K562 (cell line): Measurements from ENCODE around the gene SHF. TPM values are rescaled to one million over a fixed set of nuclear protein-coding genes. Genes with fewer than 3 reads are reported as not detected.
A peak's percentile ranks its signal among the peaks of the same experiment; 100 is the strongest.

Source experiments
- ATAC-seq: fragments of 200-7000 bp; cut with Tn5 transposase; 3 replicates; pipeline ENCODE4 v1.9.1; 2020; ENCODE audit warnings: moderate library complexity
- BruUV-seq: library from RNA; stranded (reverse); fragments of 400-500 nt; replicated peaks from 2 replicates; lab custom pipeline; 2021; lab: Mats Ljungman, UMichigan
- CTCF ChIA-PET: fragments of 300-600 bp; formaldehyde crosslinking; extraction: SDS; loops from one replicate; lab custom pipeline; 2021; ENCODE audit warnings: low intra/inter-chr PET ratio; lab: Yijun Ruan, JAX
- POLR2A ChIA-PET: fragments of 300-600, 350-650 bp; sonication (Branson Sonifier 250); formaldehyde crosslinking; extraction: SDS; loops from one replicate; lab custom pipeline; 2021; ENCODE audit warnings: antibody characterized with exemption, inconsistent platforms; lab: Yijun Ruan, JAX
- DNase-seq, 4 experiments: peaks; one replicate each; pipeline versions ENCODE4 v3.0.0 to v3.0.0-alpha.2; 2011 to 2018; ENCODE audit warnings: low spot score in 3 of 4, mixed read lengths in 3 of 4; ENCODE audit errors: extremely low read depth in 1 of 4
- FAIRE-seq: peaks from 2 replicates; lab custom pipeline; 2011; peaks lifted over from hg19 to GRCh38; lab: Jason Lieb, UNC
- H2AFZ ChIP-seq: 2 replicates; pipeline ENCODE4 v1.6.0; 2011; ENCODE audit warnings: low read depth, low read length, control low read depth, inconsistent platforms
- H3K27ac ChIP-seq: fragments of 200-600 bp; 3 replicates; pipeline ENCODE4 v1.8.0; 2011; ENCODE audit warnings: low read depth, mild to moderate bottlenecking, control low read depth, inconsistent platforms, low read length, moderate library complexity, mixed read lengths; ENCODE audit errors: extremely low read depth
- H3K27me3 ChIP-seq, 2 experiments: fragments of 300-600 bp in 1 of 2; 2 replicates in 1 of 2; 3 replicates in 1 of 2; pipeline versions ENCODE4 v1.6.0 to v1.8.0; 2011; ENCODE audit warnings: inconsistent platforms in 2 of 2, low read length in 2 of 2, mild to moderate bottlenecking in 1 of 2, mixed read lengths in 1 of 2, moderate library complexity in 1 of 2; ENCODE audit not compliant: control insufficient read depth in 2 of 2, insufficient read depth in 2 of 2
- H3K36me3 ChIP-seq: fragments of 300-600 bp; 3 replicates; pipeline ENCODE4 v1.8.0; 2011; ENCODE audit warnings: mild to moderate bottlenecking, low read length, inconsistent platforms; ENCODE audit not compliant: control insufficient read depth, insufficient read depth
- H3K4me1 ChIP-seq, 2 experiments: fragments of 200-600 bp in 1 of 2; replicated peaks in 1 of 2; 2 replicates in 1 of 2; 3 replicates in 1 of 2; pipeline versions ENCODE4 v1.5.1 to v1.8.0; 2011; ENCODE audit warnings: inconsistent platforms in 2 of 2, low read length in 2 of 2, mild to moderate bottlenecking in 1 of 2, mixed read lengths in 1 of 2, moderate library complexity in 1 of 2; ENCODE audit not compliant: control insufficient read depth in 2 of 2, insufficient read depth in 2 of 2
- H3K4me2 ChIP-seq: 2 replicates; pipeline ENCODE4 v1.6.1; 2011; ENCODE audit warnings: low read length, control low read depth, inconsistent platforms, mixed read lengths; ENCODE audit not compliant: insufficient read depth
- H3K4me3 ChIP-seq: fragments of 200-600 bp; sonication (generic), shearing (Covaris generic); 2 replicates; pipeline ENCODE4 v1.5.1; 2016; ENCODE audit warnings: control low read depth, inconsistent platforms
- H3K79me2 ChIP-seq: fragments of 200-600 bp; 3 replicates; pipeline ENCODE4 v1.8.0; 2011; ENCODE audit warnings: low read length, inconsistent platforms; ENCODE audit not compliant: control insufficient read depth, insufficient read depth
- H3K9ac ChIP-seq, 2 experiments: 2 replicates each; pipeline versions ENCODE4 v1.6.0 to v1.6.1; 2011; ENCODE audit warnings: low read depth in 2 of 2, low read length in 2 of 2, control low read depth in 1 of 2, inconsistent platforms in 1 of 2, mild to moderate bottlenecking in 1 of 2, mixed read lengths in 1 of 2; ENCODE audit not compliant: insufficient read depth in 1 of 2
- H3K9me1 ChIP-seq: one replicate; pipeline ENCODE4 v1.6.0; 2011; ENCODE audit warnings: inconsistent platforms, mild to moderate bottlenecking, low read length, moderate library complexity; ENCODE audit not compliant: control insufficient read depth, insufficient read depth
- H3K9me3 ChIP-seq: replicated peaks from 2 replicates; pipeline ENCODE4 v1.5.1; 2011; ENCODE audit warnings: low read depth, low read length, inconsistent platforms; ENCODE audit not compliant: control insufficient read depth, insufficient read depth
- H4K20me1 ChIP-seq: replicated peaks from 2 replicates; pipeline ENCODE4 v1.6.1; 2011; ENCODE audit warnings: low read length, inconsistent platforms, mixed read lengths; ENCODE audit not compliant: control insufficient read depth, insufficient read depth
- PKNOX1 ChIP-seq: fragments of 450-650 bp; IDR thresholded peaks from 2 replicates; pipeline ENCODE4 v1.6.1; 2016
- ZBTB33 ChIP-seq: sonication (generic); formaldehyde crosslinking; IDR thresholded peaks from 2 replicates; pipeline ENCODE4 v1.8.1; 2023; ENCODE audit warnings: mild to moderate bottlenecking, missing genetic modification reagents
- ZNF589 ChIP-seq: fragments of 200-800 bp; sonication (Bioruptor generic); IDR thresholded peaks from 2 replicates; pipeline ENCODE4 v1.6.1; 2016; ENCODE audit warnings: low read depth, missing genetic modification characterization, missing compliant biosample characterization
- WGBS: fragments of 100-300 bp; shearing (Covaris generic); methylation state at CpG from one replicate; pipeline ENCODE4 v1.1.6; 2016; ENCODE audit warnings: low coverage, mixed read lengths; ENCODE audit not compliant: insufficient coverage; ENCODE audit errors: missing lambda C conversion rate; 5-methylcytosine and 5-hydroxymethylcytosine counted together
- in situ Hi-C: fragments of 300-500 bp; cut with MboI; formaldehyde crosslinking; loops from 4 replicates; pipeline ENCODE4 v1.15.0; 2018; ENCODE audit warnings: inconsistent platforms, mixed read lengths
- intact Hi-C: fragments of 100-400 bp; cut with micrococcal nuclease; formaldehyde crosslinking; loops from 2 replicates; pipeline ENCODE4 v1.14.2; 2022
- polyA plus RNA-seq, 8 experiments: library from polyadenylated mRNA; depleted of rRNA in 4 of 8; stranded (reverse) in 5 of 8; unstranded in 3 of 8; fragments of >200 nt; fragmentation: Nextera tagmentation in 2 of 8; fragmentation: Illumina TruSeq in 1 of 8; extraction: Ambion mirVana in 2 of 8; extraction: Trizol in 1 of 8; gene quantifications; 2 replicates each; pipeline versions ENCODE4 v1.2.1 to v1.2.3, GENCODE V29; 2011 to 2014; ENCODE audit warnings: inconsistent platforms in 1 of 8, missing spikeins in 1 of 8
- total RNA-seq, 7 experiments: library from RNA; depleted of rRNA in 6 of 7; stranded (reverse); fragments of >200 nt in 6 of 7; fragmentation: Illumina TruSeq in 2 of 7; extraction: Trizol in 2 of 7; gene quantifications; 2 replicates each; pipeline versions ENCODE4 v1.2.1 to v1.2.3, GENCODE V29; 2011 to 2021; ENCODE audit warnings: low replicate concordance in 1 of 7

The SHF gene
- total and polyA plus RNA-seq, 9 of the 15 experiments (the other 6 are each of a cell fraction or from before 2014, with no cell fraction given) = 0.51 to 2.2 (median 0.85) TPM; not detected in 2

GRCh38 chr15:45117308-45118130 lies 70.2 kb downstream of the SHF start:
- TF ChIP-seq ZNF589 (CRISPR knock-in tag) (no peak), ZBTB33 (CRISPR knock-in tag) (peak; percentile 87), PKNOX1 (no peak)
- no peak for FAIRE-seq
- peak overlapping the region; percentile 60 for H2AFZ ChIP-seq
- peak; percentile 30 for ATAC-seq
- intact Hi-C loops = loop anchor here (2.0 kb wide), 2 partner anchors 77 to 151 kb away; no protein-coding TSS in a partner anchor
- H3K27ac ChIP-seq = no peak overlapping the region
- H3K9ac ChIP-seq = no peak overlapping the region
- H3K9me3 ChIP-seq = no peaks in the 10 kb centered on the region
- H3K4me2 ChIP-seq = peak overlapping the region; percentile 10; the same call in 1 of the 2 replicates
- H3K4me3 ChIP-seq = no peak overlapping the region
- WGBS = 64% methylated on average over 29 of the region's 33 CpGs
- no peak for DNase-seq
- H3K27me3 ChIP-seq = peaks cover 6 to 42% of the 10 kb centered on the region in 2 experiments; a peak in 4 of 5 replicates
- ChIA-PET POLR2A (interaction anchor here (0.8 to 1.3 kb wide), 3 partner anchors 7 to 34 kb away, joined by 3 to 7 read pairs (median 3); no protein-coding TSS in a partner anchor), CTCF (interaction anchor here (0.6 to 1.3 kb wide), 4 partner anchors 72 to 553 kb away, joined by 3 to 4 read pairs (median 3); no protein-coding TSS in a partner anchor)
- H3K9me1 ChIP-seq = no peaks in the 10 kb centered on the region
- no peaks in the 10 kb centered on the region for H3K79me2 ChIP-seq
- no peaks in the 10 kb centered on the region for H4K20me1 ChIP-seq
- no peaks in the 10 kb centered on the region for H3K36me3 ChIP-seq
- H3K4me1 ChIP-seq = peaks cover 0 to 30% of the 10 kb centered on the region in 2 experiments; a peak in 3 of 5 replicates
- no TSS peak for BruUV-seq
- in situ Hi-C loops = loop anchor here (25.0 kb wide), 1 partner anchor 155 kb away; the partner anchor contains the start of gene TERB2

Other genes starting within 250 kb of the SHF start
Only the 7 nearest of the 8 such genes appear.
- 38.5 and 39.3 TPM in 2 replicates for gene SORD, start 164.8 kb downstream of the SHF start, total RNA-seq (2014; rRNA removed)
- 22.7 and 28.3 TPM in 2 replicates for gene SORD, start 164.8 kb downstream of the SHF start, total RNA-seq (2014; rRNA removed; fragmentation: Illumina TruSeq; extraction: Trizol)
- gene SORD, start 164.8 kb downstream of the SHF start, total RNA-seq (2015; rRNA removed; fragmentation: Illumina TruSeq; extraction: Trizol) = 19.3 and 21.3 TPM in 2 replicates
- gene SORD, start 164.8 kb downstream of the SHF start, total RNA-seq (2021) = 43.8 and 44.6 TPM in 2 replicates
- gene SORD, start 164.8 kb downstream of the SHF start, polyA plus RNA-seq (2011; rRNA removed) = 62.2 and 79.2 TPM in 2 replicates
- 37.7 and 38.4 TPM in 2 replicates for gene SORD, start 164.8 kb downstream of the SHF start, polyA plus RNA-seq (2014; fragmentation: Illumina TruSeq; extraction: Trizol)
- gene SORD, start 164.8 kb downstream of the SHF start, polyA plus RNA-seq (2014; fragmentation: Nextera tagmentation; extraction: Ambion mirVana) = 10 to 100 TPM in 1 of 2 experiments, 1 to 10 TPM in 1; 5.9 to 14.1 TPM
- 29.6 and 42.3 TPM in 2 replicates for gene SORD, start 164.8 kb downstream of the SHF start, polyA plus RNA-seq (2014; rRNA removed)
- under 0.01 TPM in 1 of 2 replicates, not detected in the other for gene DUOX2, start 73.8 kb downstream of the SHF start, total RNA-seq (2014; rRNA removed)
- gene DUOX2, start 73.8 kb downstream of the SHF start, total RNA-seq (2014; rRNA removed; fragmentation: Illumina TruSeq; extraction: Trizol) = not detected in 2 replicates
- not detected in 2 replicates for gene DUOX2, start 73.8 kb downstream of the SHF start, total RNA-seq (2015; rRNA removed; fragmentation: Illumina TruSeq; extraction: Trizol)
- 0.02 and 0.36 TPM in 2 replicates for gene DUOX2, start 73.8 kb downstream of the SHF start, total RNA-seq (2021)
- 0.01 and 0.03 TPM in 2 replicates for gene DUOX2, start 73.8 kb downstream of the SHF start, polyA plus RNA-seq (2011; rRNA removed)
- gene DUOX2, start 73.8 kb downstream of the SHF start, polyA plus RNA-seq (2014; fragmentation: Illumina TruSeq; extraction: Trizol) = not detected in 2 replicates
- not detected for gene DUOX2, start 73.8 kb downstream of the SHF start, polyA plus RNA-seq (2014; fragmentation: Nextera tagmentation; extraction: Ambion mirVana)
- 0.01 and 0.05 TPM in 2 replicates for gene DUOX2, start 73.8 kb downstream of the SHF start, polyA plus RNA-seq (2014; rRNA removed)
- gene DUOXA2, start 73.6 kb downstream of the SHF start, total RNA-seq (2014; rRNA removed) = not detected in 2 replicates
- not detected in 2 replicates for gene DUOXA2, start 73.6 kb downstream of the SHF start, total RNA-seq (2014; rRNA removed; fragmentation: Illumina TruSeq; extraction: Trizol)
- gene DUOXA2, start 73.6 kb downstream of the SHF start, total RNA-seq (2015; rRNA removed; fragmentation: Illumina TruSeq; extraction: Trizol) = not detected in 2 replicates
- gene DUOXA2, start 73.6 kb downstream of the SHF start, total RNA-seq (2021) = not detected in 2 replicates
- not detected in 2 replicates for gene DUOXA2, start 73.6 kb downstream of the SHF start, polyA plus RNA-seq (2011; rRNA removed)
- gene DUOXA2, start 73.6 kb downstream of the SHF start, polyA plus RNA-seq (2014; fragmentation: Illumina TruSeq; extraction: Trizol) = not detected in 2 replicates
- not detected for gene DUOXA2, start 73.6 kb downstream of the SHF start, polyA plus RNA-seq (2014; fragmentation: Nextera tagmentation; extraction: Ambion mirVana)
- not detected in 2 replicates for gene DUOXA2, start 73.6 kb downstream of the SHF start, polyA plus RNA-seq (2014; rRNA removed)
- not detected in 2 replicates for gene DUOXA1, start 58.1 kb downstream of the SHF start, total RNA-seq (2014; rRNA removed)
- not detected in 2 replicates for gene DUOXA1, start 58.1 kb downstream of the SHF start, total RNA-seq (2014; rRNA removed; fragmentation: Illumina TruSeq; extraction: Trizol)
- gene DUOXA1, start 58.1 kb downstream of the SHF start, total RNA-seq (2015; rRNA removed; fragmentation: Illumina TruSeq; extraction: Trizol) = not detected in 2 replicates
- 0.24 TPM in 1 of 2 replicates, not detected in the other for gene DUOXA1, start 58.1 kb downstream of the SHF start, total RNA-seq (2021)
- gene DUOXA1, start 58.1 kb downstream of the SHF start, polyA plus RNA-seq (2011; rRNA removed) = 0.17 TPM in 1 of 2 replicates, not detected in the other
- gene DUOXA1, start 58.1 kb downstream of the SHF start, polyA plus RNA-seq (2014; fragmentation: Illumina TruSeq; extraction: Trizol) = not detected in 2 replicates
- gene DUOXA1, start 58.1 kb downstream of the SHF start, polyA plus RNA-seq (2014; fragmentation: Nextera tagmentation; extraction: Ambion mirVana) = not detected
- 0.74 TPM in 1 of 2 replicates, not detected in the other for gene DUOXA1, start 58.1 kb downstream of the SHF start, polyA plus RNA-seq (2014; rRNA removed)
- gene DUOX1, start 58.0 kb downstream of the SHF start, total RNA-seq (2014; rRNA removed) = not detected in 2 replicates
- gene DUOX1, start 58.0 kb downstream of the SHF start, total RNA-seq (2014; rRNA removed; fragmentation: Illumina TruSeq; extraction: Trizol) = not detected in 2 replicates
- gene DUOX1, start 58.0 kb downstream of the SHF start, total RNA-seq (2015; rRNA removed; fragmentation: Illumina TruSeq; extraction: Trizol) = not detected in 2 replicates
- 0.22 TPM in 2 replicates for gene DUOX1, start 58.0 kb downstream of the SHF start, total RNA-seq (2021)
- gene DUOX1, start 58.0 kb downstream of the SHF start, polyA plus RNA-seq (2011; rRNA removed) = 0.01 TPM in 1 of 2 replicates, not detected in the other
- gene DUOX1, start 58.0 kb downstream of the SHF start, polyA plus RNA-seq (2014; fragmentation: Illumina TruSeq; extraction: Trizol) = not detected in 2 replicates
- gene DUOX1, start 58.0 kb downstream of the SHF start, polyA plus RNA-seq (2014; fragmentation: Nextera tagmentation; extraction: Ambion mirVana) = under 1 TPM in 1 of 2 experiments, not detected in 1; 0.01 TPM
- gene DUOX1, start 58.0 kb downstream of the SHF start, polyA plus RNA-seq (2014; rRNA removed) = not detected in 2 replicates
- not detected in 2 replicates for gene SLC28A2, start 64.3 kb upstream of the SHF start, total RNA-seq (2014; rRNA removed)
- gene SLC28A2, start 64.3 kb upstream of the SHF start, total RNA-seq (2014; rRNA removed; fragmentation: Illumina TruSeq; extraction: Trizol) = not detected in 2 replicates
- not detected in 2 replicates for gene SLC28A2, start 64.3 kb upstream of the SHF start, total RNA-seq (2015; rRNA removed; fragmentation: Illumina TruSeq; extraction: Trizol)
- gene SLC28A2, start 64.3 kb upstream of the SHF start, total RNA-seq (2021) = not detected in 2 replicates
- gene SLC28A2, start 64.3 kb upstream of the SHF start, polyA plus RNA-seq (2011; rRNA removed) = not detected in 2 replicates
- not detected in 2 replicates for gene SLC28A2, start 64.3 kb upstream of the SHF start, polyA plus RNA-seq (2014; fragmentation: Illumina TruSeq; extraction: Trizol)
- under 1 TPM; 0.03 to 0.04 TPM for gene SLC28A2, start 64.3 kb upstream of the SHF start, polyA plus RNA-seq (2014; fragmentation: Nextera tagmentation; extraction: Ambion mirVana)
- gene SLC28A2, start 64.3 kb upstream of the SHF start, polyA plus RNA-seq (2014; rRNA removed) = not detected in 2 replicates
- 0.20 and 0.95 TPM in 2 replicates for gene GATM, start 190.6 kb upstream of the SHF start, total RNA-seq (2014; rRNA removed)
- gene GATM, start 190.6 kb upstream of the SHF start, total RNA-seq (2014; rRNA removed; fragmentation: Illumina TruSeq; extraction: Trizol) = 1.1 TPM in 2 replicates
- gene GATM, start 190.6 kb upstream of the SHF start, total RNA-seq (2015; rRNA removed; fragmentation: Illumina TruSeq; extraction: Trizol) = 0.79 and 0.80 TPM in 2 replicates
- 0.58 and 0.89 TPM in 2 replicates for gene GATM, start 190.6 kb upstream of the SHF start, total RNA-seq (2021)
- gene GATM, start 190.6 kb upstream of the SHF start, polyA plus RNA-seq (2011; rRNA removed) = 0.65 and 0.81 TPM in 2 replicates
- 0.26 and 0.45 TPM in 2 replicates for gene GATM, start 190.6 kb upstream of the SHF start, polyA plus RNA-seq (2014; fragmentation: Illumina TruSeq; extraction: Trizol)
- gene GATM, start 190.6 kb upstream of the SHF start, polyA plus RNA-seq (2014; fragmentation: Nextera tagmentation; extraction: Ambion mirVana) = under 1 TPM; 0.25 to 0.45 TPM
- gene GATM, start 190.6 kb upstream of the SHF start, polyA plus RNA-seq (2014; rRNA removed) = 0.11 and 1.3 TPM in 2 replicates